PC-3 (cell line): ENCODE measurements around the gene HIGD1C. TPM values are rescaled to one million over a fixed set of nuclear protein-coding genes. Genes with fewer than 3 reads are reported as not detected.

Experiments
- ATAC-seq: fragments of 200-7000 bp; cut with Tn5 transposase; 2 replicates; pipeline ENCODE4 v1.9.1; 2020; ENCODE audit warnings: mild to moderate bottlenecking, moderate library complexity
- BruUV-seq: library from RNA; stranded (reverse); fragments of 400-500 nt; replicated peaks from 2 replicates; lab custom pipeline; 2021; lab: Mats Ljungman, UMichigan
- CTCF ChIA-PET: fragments of 300-600 bp; sonication (Branson Sonifier 250); formaldehyde crosslinking; loops from one replicate; lab custom pipeline; 2022; ENCODE audit warnings: antibody characterized with exemption; lab: Charles Lee
- POLR2A ChIA-PET: fragments of 300-600 bp; sonication (Branson Sonifier 250); formaldehyde crosslinking; loops from one replicate; lab custom pipeline; 2022; ENCODE audit warnings: antibody characterized with exemption; ENCODE audit not compliant: unreplicated experiment; lab: Charles Lee
- DNase-seq: peaks from one replicate; pipeline ENCODE4 v3.0.0-alpha.2; 2015
- H2AFZ ChIP-seq: fragments of 300-600 bp; sonication (generic); 2 replicates; pipeline ENCODE4 v1.6.0; 2016; ENCODE audit warnings: antibody characterized with exemption, low read length
- H3F3A ChIP-seq: fragments of 300-600 bp; sonication (generic); one replicate; pipeline ENCODE4 v1.6.0; 2017; ENCODE audit warnings: antibody characterized with exemption, low read length, control low read depth, mild to moderate bottlenecking; ENCODE audit not compliant: unreplicated experiment
- H3K27ac ChIP-seq: fragments of 300-600 bp; sonication (generic); 2 replicates; pipeline ENCODE4 v1.5.1; 2016; ENCODE audit warnings: mild to moderate bottlenecking, low read length
- H3K27me3 ChIP-seq: fragments of 300-600 bp; sonication (generic); 2 replicates; pipeline ENCODE4 v1.6.1; 2016; ENCODE audit warnings: low read length, mixed read lengths
- H3K36me3 ChIP-seq: fragments of 300-600 bp; sonication (generic); 2 replicates; pipeline ENCODE4 v1.6.1; 2016; ENCODE audit warnings: low read depth, mixed run types, low read length, mixed read lengths
- H3K4me1 ChIP-seq: fragments of 300-600 bp; sonication (generic); 2 replicates; pipeline ENCODE4 v1.5.1; 2016; ENCODE audit warnings: low read length; ENCODE audit not compliant: insufficient read depth
- H3K4me2 ChIP-seq: fragments of 300-600 bp; sonication (generic); 2 replicates; pipeline ENCODE4 v1.6.0; 2016; ENCODE audit warnings: low read length
- H3K4me3 ChIP-seq: fragments of 300-600 bp; sonication (generic); 2 replicates; pipeline ENCODE4 v1.5.1; 2016; ENCODE audit warnings: mild to moderate bottlenecking, low read length, mixed read lengths
- H3K79me2 ChIP-seq: fragments of 300-600 bp; sonication (generic); 2 replicates; pipeline ENCODE4 v1.6.1; 2017; ENCODE audit warnings: low read length, mixed read lengths
- H3K9ac ChIP-seq: fragments of 300-600 bp; sonication (generic); 2 replicates; pipeline ENCODE4 v1.6.0; 2016; ENCODE audit warnings: mild to moderate bottlenecking, low read length
- H3K9me2 ChIP-seq: fragments of 300-600 bp; sonication (generic); replicated peaks from 2 replicates; pipeline ENCODE4 v1.6.1; 2016; ENCODE audit warnings: mixed run types, low read length, mixed read lengths
- H3K9me3 ChIP-seq: fragments of 300-600 bp; sonication (generic); 2 replicates; pipeline ENCODE4 v1.6.1; 2016; ENCODE audit warnings: low read length, mixed read lengths
- H4K20me1 ChIP-seq: fragments of 300-600 bp; sonication (generic); 2 replicates; pipeline ENCODE4 v1.6.1; 2016; ENCODE audit warnings: low read length, mixed read lengths
- CTCF ChIP-seq: fragments of 300-600 bp; sonication (generic); conservative IDR thresholded peaks from 2 replicates; pipeline ENCODE4 v1.5.1; 2017; ENCODE audit warnings: antibody characterized with exemption, low read depth, mild to moderate bottlenecking, low read length
- EZH2 ChIP-seq: fragments of 300-600 bp; sonication (generic); IDR thresholded peaks from one replicate; pipeline ENCODE4 v1.6.1; 2017; ENCODE audit warnings: antibody characterized with exemption, mild to moderate bottlenecking, low read length; ENCODE audit not compliant: unreplicated experiment
- EZH2phosphoT487 ChIP-seq: fragments of 300-600 bp; sonication (generic); IDR thresholded peaks from 2 replicates; pipeline ENCODE4 v1.6.1; 2018; ENCODE audit warnings: mild to moderate bottlenecking, antibody characterized with exemption, low read length, borderline replicate concordance
- intact Hi-C: fragments of 100-400 bp; cut with micrococcal nuclease; formaldehyde crosslinking; loops from 2 replicates; pipeline ENCODE4 v1.9.0; 2023
- total RNA-seq: library from RNA; depleted of rRNA; stranded (reverse); fragments of >200 nt; gene quantifications from 2 replicates; pipeline ENCODE4 v1.2.3, GENCODE V29; 2014

Gene HIGD1C
- total RNA-seq, 1 experiment from 2014 or later = not detected

- Histone ChIP-seq H3K4me2 (no peak overlapping the region), H3K27me3 (no peaks in the 10 kb centered on the region), H3K27ac (no peak overlapping the region), H3K4me1 (peaks cover 14% of the 10 kb centered on the region), H4K20me1 (no peaks in the 10 kb centered on the region), H3K9me2 (no peaks in the 10 kb centered on the region), H3F3A (no peaks in the 10 kb centered on the region), H3K36me3 (no peaks in the 10 kb centered on the region), H3K79me2 (no peaks in the 10 kb centered on the region), H2AFZ (no peak overlapping the region), H3K9ac (no peak overlapping the region), H3K9me3 (no peaks in the 10 kb centered on the region), H3K4me3 (no peak overlapping the region)
- TF ChIP-seq EZH2phosphoT487 (no peak), CTCF (no peak), EZH2 (no peak)
- ChIA-PET POLR2A (no interaction called here), CTCF (no interaction called here)
- intact Hi-C loops = loop anchor here (10.0 kb wide), 1 partner anchor 63 kb away; no protein-coding TSS in a partner anchor
- DNase-seq (no peak), ATAC-seq (no peak)
- no TSS peak for BruUV-seq
These were observed 25.0 kb upstream of the HIGD1C start for GRCh38 chr12:50927356-50927755.

- CTCF ChIA-PET = no interaction called here
- BruUV-seq = no TSS peak
These were observed 24.5 kb upstream of the HIGD1C start for GRCh38 chr12:50927766-50928224.

More at GRCh38 chr12:50927766-50928224, 24.5 kb upstream of the HIGD1C start:
- no peak overlapping the region for H2AFZ ChIP-seq
- DNase-seq = no peak
- POLR2A ChIA-PET = no interaction called here
- H3K27ac ChIP-seq = no peak overlapping the region
- no peak overlapping the region for H3K9ac ChIP-seq
- H3K27me3 ChIP-seq = no peaks in the 10 kb centered on the region
- no peaks in the 10 kb centered on the region for H3K9me2 ChIP-seq
- no peak overlapping the region for H3K4me3 ChIP-seq
- no peaks in the 10 kb centered on the region for H3K79me2 ChIP-seq
- H3K4me1 ChIP-seq = peaks cover 14% of the 10 kb centered on the region
- H4K20me1 ChIP-seq = no peaks in the 10 kb centered on the region
- intact Hi-C loops = loop anchor here (10.0 kb wide), 1 partner anchor 63 kb away; no protein-coding TSS in a partner anchor
- no peak for ATAC-seq
- no peaks in the 10 kb centered on the region for H3K36me3 ChIP-seq
- H3F3A ChIP-seq = no peaks in the 10 kb centered on the region
- TF ChIP-seq CTCF (no peak), EZH2phosphoT487 (no peak), EZH2 (no peak)
- H3K4me2 ChIP-seq = no peak overlapping the region
- H3K9me3 ChIP-seq = no peaks in the 10 kb centered on the region
